Kidney tubule cell (primary cell): ENCODE data around the gene IL1RL2.
A peak's percentile ranks its signal among the peaks of the same experiment; 100 is the strongest.

Experiments used
- DNase-seq: peaks from one replicate; pipeline ENCODE4 v3.0.0-alpha.2; 2018; ENCODE audit warnings: low spot score

The IL1RL2 gene

GRCh38 chr2:102186791-102187495 is at the start of gene IL1RL2:
Gene IL1RL2, plus strand, starts transcription at chr2:102187023. Its CDS starts 845 bp downstream, at chr2:102187868.
- peak; percentile 86 for DNase-seq

GRCh38 chr2:102137138-102137537 is 49.7 kb upstream of the IL1RL2 start:
- DNase-seq, result peak; percentile 75

GRCh38 chr2:102138331-102138730 is 48.5 kb upstream of the IL1RL2 start:
- no peak for DNase-seq

- no peak for DNase-seq
Observed at GRCh38 chr2:102139851-102140250, 47.0 kb upstream of the IL1RL2 start.

DNA sequence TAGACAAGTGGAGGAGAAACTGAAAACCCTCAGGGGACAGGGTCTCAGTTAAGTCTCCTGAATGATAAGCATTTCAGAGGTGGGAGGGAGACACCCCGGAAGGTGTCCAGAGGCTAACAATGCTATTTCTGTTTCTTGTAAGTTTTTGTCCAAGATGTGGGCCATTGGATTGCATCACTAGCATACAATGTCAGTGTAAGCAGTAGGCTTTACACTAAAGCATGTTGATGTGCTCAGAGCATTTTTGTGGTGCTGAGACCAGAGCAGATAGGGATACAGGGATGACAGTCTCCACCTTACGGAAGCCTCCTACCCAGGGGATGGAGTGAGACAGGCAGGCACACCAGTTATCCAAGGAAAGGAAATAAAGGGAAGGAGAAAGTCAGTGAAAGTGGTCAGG is 46.4 kb upstream of the IL1RL2 start:
- DNase-seq, result no peak

DNA sequence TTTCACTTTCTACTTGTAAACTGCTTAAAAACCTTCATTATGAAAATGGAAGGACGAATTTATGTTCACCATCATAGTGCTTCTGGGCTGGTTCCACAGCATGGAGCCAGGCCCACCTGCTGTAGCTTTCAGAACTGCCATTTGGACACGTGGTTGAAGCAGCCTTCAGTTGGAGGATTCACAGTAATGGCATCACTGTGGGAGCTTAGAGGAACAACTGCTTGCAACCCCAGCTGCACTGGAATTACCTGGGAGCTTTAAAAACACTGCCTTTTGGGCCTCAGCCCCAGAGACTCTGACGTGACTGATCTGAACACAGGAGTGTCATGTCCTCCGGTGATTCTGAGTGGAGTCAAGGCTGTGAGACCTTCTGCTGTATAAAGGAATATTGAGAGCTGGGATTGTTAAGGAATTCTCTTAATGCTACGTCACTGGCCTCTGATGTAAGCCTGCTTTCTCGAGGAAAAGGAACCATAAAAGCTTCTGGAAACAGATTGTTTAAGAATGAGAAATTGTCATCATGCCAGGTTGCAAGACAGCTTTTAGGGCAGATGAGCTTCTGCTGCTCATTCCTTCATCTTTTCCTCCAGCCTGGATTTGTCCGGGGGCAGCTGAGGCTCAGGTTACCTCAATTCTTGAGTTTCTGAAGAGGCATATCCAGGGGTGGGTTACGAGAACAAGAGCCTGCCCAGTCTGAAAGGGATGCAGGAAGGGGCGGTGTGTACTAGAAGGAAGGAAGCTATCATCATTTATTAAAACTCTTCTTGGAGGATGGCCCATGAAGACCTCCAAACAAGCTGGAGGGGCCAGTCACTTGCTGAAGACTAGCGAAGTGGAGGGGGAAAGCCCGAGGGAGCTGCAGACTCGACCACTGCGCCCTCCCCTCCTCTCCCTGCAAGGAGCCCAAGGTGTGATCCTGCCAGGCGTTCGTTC is 45.5 kb upstream of the IL1RL2 start:
- DNase-seq, result no peak

GRCh38 chr2:102141970-102142828 is 44.6 kb upstream of the IL1RL2 start, which contains the start of gene IL1R1:
Gene IL1R1, plus strand, starts transcription at chr2:102142746. Its CDS starts 14,979 bp downstream, at chr2:102157725.
- DNase-seq, result peak; percentile 83

DNA sequence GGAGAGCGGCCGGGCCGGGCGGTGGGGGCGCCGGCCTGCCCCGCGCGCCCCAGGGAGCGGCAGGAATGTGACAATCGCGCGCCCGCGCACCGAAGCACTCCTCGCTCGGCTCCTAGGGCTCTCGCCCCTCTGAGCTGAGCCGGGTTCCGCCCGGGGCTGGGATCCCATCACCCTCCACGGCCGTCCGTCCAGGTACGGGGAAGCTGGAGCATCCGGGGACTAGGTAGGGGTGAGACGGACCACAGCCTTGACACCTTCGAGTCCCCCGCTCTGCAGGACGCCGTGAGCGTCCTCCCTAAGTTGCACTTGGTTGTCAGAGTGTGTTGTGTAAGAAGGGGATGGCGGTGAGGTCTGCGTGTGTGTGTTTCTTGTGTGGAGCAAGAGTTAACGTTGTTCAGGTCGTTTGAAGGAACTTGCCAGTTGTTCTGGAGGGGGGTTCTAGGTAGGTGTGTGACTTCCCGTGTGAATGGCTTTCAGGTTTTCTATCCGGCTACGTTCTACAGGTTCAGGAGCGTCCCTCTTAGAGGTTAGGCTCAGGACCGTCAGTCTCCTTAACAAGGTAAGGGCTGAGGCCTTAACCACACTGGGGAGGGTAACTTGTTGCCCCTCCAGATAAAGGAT is 43.9 kb upstream of the IL1RL2 start:
- no peak for DNase-seq

GRCh38 chr2:102143450-102143985 is 43.3 kb upstream of the IL1RL2 start:
- DNase-seq, result no peak

DNA sequence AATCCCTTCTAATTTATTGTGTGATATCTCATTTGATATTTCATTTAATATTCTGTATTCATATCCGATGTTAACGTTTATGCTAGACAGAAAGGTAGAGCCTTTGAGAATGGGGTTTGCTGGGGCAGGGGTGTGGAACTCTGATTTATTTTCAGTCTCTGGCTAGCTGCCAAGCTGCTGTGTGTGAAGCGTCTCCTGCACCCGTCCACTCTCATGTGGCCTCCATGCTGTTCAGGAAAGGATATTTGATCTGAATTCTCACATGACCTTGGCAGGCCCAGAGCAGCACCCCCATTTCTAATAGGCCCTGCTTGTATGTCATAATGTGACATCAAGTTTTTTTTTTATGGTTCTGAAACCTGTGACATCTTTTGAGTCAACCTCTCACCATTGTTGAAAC is 42.7 kb upstream of the IL1RL2 start:
- DNase-seq, result no peak

DNA sequence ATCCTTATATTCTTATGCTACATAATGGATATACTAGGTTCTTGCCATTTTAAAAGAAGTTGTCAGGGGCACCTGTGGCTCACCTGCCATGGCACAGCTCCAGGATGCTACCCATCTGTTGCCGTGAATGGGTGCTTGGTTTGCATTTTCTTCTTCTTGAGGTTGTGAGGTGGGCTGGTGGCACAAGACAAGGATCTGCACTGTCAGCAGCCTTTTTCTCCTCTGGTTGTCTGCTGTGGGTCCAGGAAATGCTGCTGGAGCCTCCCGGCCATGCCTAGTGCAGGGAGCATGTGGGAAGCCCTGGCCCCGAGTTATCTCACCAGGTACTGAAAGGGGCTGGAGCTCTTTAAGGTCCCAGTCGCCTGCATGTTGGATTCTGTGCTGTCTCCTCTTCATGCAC is 41.7 kb upstream of the IL1RL2 start:
- DNase-seq, result no peak

DNA sequence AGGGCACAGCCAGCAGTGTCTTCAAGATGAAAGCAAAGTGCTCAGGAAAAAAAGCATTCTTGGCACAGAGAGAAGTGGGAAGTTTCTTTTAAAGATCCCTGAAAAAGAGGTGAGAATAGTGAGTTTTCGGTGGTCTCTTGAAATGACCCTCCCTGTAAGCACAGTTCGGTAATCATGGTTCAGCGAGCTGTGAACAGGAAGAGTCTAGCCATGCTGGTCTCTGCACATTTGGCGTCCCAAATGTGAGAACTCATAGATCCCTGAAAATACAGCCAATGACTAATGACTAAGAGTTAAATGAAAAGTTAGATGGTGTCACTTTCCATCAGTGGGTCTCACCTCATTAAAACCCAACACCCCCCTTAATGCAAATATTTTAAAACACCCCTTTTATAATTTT is 40.9 kb upstream of the IL1RL2 start:
- no peak for DNase-seq

GRCh38 chr2:102147935-102148334 is 38.9 kb upstream of the IL1RL2 start:
- peak; percentile 33 for DNase-seq

DNA sequence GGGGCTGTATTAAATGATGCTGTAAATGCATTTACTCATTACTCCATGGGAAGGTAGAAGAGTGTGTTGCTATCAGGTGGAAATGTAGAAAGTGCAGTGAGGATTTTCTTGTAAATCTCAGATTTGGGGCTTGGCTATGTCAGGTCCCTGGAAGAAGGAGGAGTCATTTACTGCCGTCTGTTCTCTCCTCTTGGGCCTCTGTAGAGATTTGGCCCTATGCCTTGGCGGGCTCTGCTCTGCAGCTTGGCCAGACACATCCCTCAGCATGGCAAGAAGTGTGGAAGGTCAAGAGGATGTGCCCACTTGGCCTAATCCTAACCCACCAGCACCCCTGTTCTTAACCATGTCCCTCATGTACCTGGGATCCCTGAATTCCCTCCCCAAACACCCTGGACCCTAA is 37.6 kb upstream of the IL1RL2 start:
- no peak for DNase-seq

- DNase-seq, result peak; percentile 38
Observed at GRCh38 chr2:102149644-102150455, 37.0 kb upstream of the IL1RL2 start.

GRCh38 chr2:102154364-102154763 is 32.5 kb upstream of the IL1RL2 start:
- no peak for DNase-seq

- no peak for DNase-seq
Observed at GRCh38 chr2:102154946-102155702, 31.7 kb upstream of the IL1RL2 start.

GRCh38 chr2:102155703-102156515 is 30.9 kb upstream of the IL1RL2 start:
- no peak for DNase-seq
